ENCODE results near the gene MAOB. TPM values are rescaled to one million over a fixed set of nuclear protein-coding genes. Genes with fewer than 3 reads are reported as not detected.

Gene MAOB
- total RNA-seq, 6 experiments from 2014 or later: 70.0 to 253 (median 122) TPM

GRCh38 chrX:43750248-43750676 lies 132.0 kb downstream of the MAOB start:
- H3K9me3 ChIP-seq: no peaks in the 10 kb centered on the region
- H3K4me3 ChIP-seq: no peak overlapping the region
- 12% methylated on average over 6 of the region's 6 CpGs for WGBS (ENCODE audit: insufficient coverage, low coverage, low lambda C conversion rate, missing lambda C conversion rate)
- TF ChIP-seq, protein P1, sequence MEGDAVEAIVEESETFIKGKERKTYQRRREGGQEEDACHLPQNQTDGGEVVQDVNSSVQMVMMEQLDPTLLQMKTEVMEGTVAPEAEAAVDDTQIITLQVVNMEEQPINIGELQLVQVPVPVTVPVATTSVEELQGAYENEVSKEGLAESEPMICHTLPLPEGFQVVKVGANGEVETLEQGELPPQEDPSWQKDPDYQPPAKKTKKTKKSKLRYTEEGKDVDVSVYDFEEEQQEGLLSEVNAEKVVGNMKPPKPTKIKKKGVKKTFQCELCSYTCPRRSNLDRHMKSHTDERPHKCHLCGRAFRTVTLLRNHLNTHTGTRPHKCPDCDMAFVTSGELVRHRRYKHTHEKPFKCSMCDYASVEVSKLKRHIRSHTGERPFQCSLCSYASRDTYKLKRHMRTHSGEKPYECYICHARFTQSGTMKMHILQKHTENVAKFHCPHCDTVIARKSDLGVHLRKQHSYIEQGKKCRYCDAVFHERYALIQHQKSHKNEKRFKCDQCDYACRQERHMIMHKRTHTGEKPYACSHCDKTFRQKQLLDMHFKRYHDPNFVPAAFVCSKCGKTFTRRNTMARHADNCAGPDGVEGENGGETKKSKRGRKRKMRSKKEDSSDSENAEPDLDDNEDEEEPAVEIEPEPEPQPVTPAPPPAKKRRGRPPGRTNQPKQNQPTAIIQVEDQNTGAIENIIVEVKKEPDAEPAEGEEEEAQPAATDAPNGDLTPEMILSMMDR (IDR thresholded peaks at IDR 0.05): peak; percentile 61 to 74 (median 70)
- no peak for TF ChIP-seq POLR2A (IDR thresholded peaks at IDR 0.05)
- H3K4me1 ChIP-seq: peaks cover 0 to 10% (median 0%) of the 10 kb centered on the region in 4 donors
- no peaks in the 10 kb centered on the region for H3K27me3 ChIP-seq
- DNase-seq (peak in 2 of 3 donors; percentile 34 to 50), ATAC-seq (peak; percentile 87 to 92 (median 88))
- intact Hi-C loops (cut with DNase I): loop anchor here (10.0 kb wide), 3 partner anchors 185 to 395 kb away; no protein-coding TSS in a partner anchor
- H3K27ac ChIP-seq: no peak overlapping the region
- H3K36me3 ChIP-seq: no peaks in the 10 kb centered on the region

- Histone ChIP-seq H3K27me3 (no peaks in the 10 kb centered on the region), H3K27ac (peak overlapping the region in 1 of 3 donors; percentile 2), H3K4me1 (peaks cover 0 to 17% (median 2%) of the 10 kb centered on the region in 4 donors), H3K9me3 (no peaks in the 10 kb centered on the region), H3K36me3 (no peaks in the 10 kb centered on the region), H3K4me3 (no peak overlapping the region)
- TF ChIP-seq, protein P1 (IDR thresholded peaks at IDR 0.05): no peak
- no peak for TF ChIP-seq POLR2A (IDR thresholded peaks at IDR 0.05)
- ATAC-seq: no peak
- intact Hi-C loops (cut with DNase I): loop anchor here in 1 of 2 donors (10.0 kb wide), 1 partner anchor 93 kb away; the partner anchor contains the start of gene MAOA
- WGBS (ENCODE audit: insufficient coverage, low coverage, low lambda C conversion rate, missing lambda C conversion rate): 36% methylated on average over 2 of the region's 2 CpGs
- DNase-seq: no peak
Observed at GRCh38 chrX:43747476-43747875, 134.8 kb downstream of the MAOB start.

DNA sequence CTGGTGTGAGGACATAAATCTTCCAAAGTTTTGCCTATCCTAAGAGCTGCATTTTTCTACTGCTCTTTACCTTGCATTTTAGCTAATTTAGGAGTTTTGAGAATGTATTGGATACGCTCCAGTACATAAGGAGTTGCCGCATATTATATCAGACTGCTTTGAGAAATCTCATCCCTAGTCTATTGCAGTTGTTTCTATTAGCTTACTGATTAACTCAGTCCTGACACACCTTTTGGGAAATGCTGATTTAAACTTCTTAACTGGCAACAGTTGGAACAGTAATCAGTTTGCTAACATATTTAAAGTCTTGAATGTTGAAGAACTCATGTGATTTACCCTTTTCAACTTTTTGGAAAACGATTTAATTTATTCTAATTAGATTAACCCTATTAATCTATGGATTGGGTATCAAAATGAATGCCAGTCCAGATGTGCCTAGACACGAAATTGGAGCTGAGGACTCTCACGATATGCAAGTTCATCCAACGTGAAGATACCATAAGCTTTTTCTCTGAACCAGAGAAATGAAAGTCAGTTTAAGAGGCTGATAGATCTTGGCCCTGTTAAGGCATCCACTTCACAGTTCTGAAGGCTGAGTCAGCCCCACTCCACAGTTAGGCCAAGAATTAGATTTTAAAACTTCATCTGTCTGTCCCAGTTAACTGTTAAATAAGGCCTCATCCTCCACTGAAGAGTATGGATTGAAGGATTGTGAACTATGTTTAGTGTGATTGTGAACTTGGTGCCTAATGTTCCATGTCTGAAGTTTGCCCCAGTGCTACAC lies 136.1 kb downstream of the MAOB start:
- DNase-seq: no peak
- 42% methylated on average over 6 of the region's 6 CpGs for WGBS (ENCODE audit: insufficient coverage, low coverage, low lambda C conversion rate, missing lambda C conversion rate)
- Histone ChIP-seq H3K4me1 (peaks cover 0 to 30% (median 2%) of the 10 kb centered on the region in 4 donors), H3K9me3 (no peaks in the 10 kb centered on the region), H3K36me3 (no peaks in the 10 kb centered on the region), H3K27me3 (no peaks in the 10 kb centered on the region), H3K4me3 (no peak overlapping the region), H3K27ac (peak overlapping the region in 2 of 3 donors; percentile 27 to 85)
- ATAC-seq: peak; percentile 5 to 59 (median 28)
- TF ChIP-seq, protein P1 (IDR thresholded peaks at IDR 0.05): no peak
- intact Hi-C loops (cut with DNase I): loop anchor here in 1 of 2 donors (10.0 kb wide), 1 partner anchor 91 kb away; the partner anchor contains the start of gene MAOA

DNA sequence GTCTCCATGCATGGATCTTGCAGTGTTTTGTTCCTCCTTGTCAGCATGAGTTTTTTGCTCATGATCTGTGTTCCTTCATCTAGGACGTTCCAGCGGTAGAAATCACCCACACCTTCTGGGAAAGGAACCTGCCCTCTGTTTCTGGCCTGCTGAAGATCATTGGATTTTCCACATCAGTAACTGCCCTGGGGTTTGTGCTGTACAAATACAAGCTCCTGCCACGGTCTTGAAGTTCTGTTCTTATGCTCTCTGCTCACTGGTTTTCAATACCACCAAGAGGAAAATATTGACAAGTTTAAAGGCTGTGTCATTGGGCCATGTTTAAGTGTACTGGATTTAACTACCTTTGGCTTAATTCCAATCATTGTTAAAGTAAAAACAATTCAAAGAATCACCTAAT lies 138.0 kb downstream of the MAOB start:
- DNase-seq (no peak), ATAC-seq (peak in 2 of 4 donors; percentile 2 to 8)
- intact Hi-C loops (cut with DNase I): loop anchor here in 1 of 2 donors (10.0 kb wide), 1 partner anchor 89 kb away; the partner anchor contains the start of gene MAOA
- no peaks in the 10 kb centered on the region for H3K36me3 ChIP-seq
- 49% methylated on average over 3 of the region's 3 CpGs for WGBS (ENCODE audit: insufficient coverage, low coverage, low lambda C conversion rate, missing lambda C conversion rate)
- peaks cover 0 to 32% (median 2%) of the 10 kb centered on the region in 4 donors for H3K4me1 ChIP-seq
- no peaks in the 10 kb centered on the region for H3K27me3 ChIP-seq
- peak overlapping the region in 1 of 3 donors; percentile 41 for H3K4me3 ChIP-seq
- H3K27ac ChIP-seq: peak overlapping the region; percentile 41 to 85 (median 57)
- no peak for TF ChIP-seq POLR2A (IDR thresholded peaks at IDR 0.05)
- TF ChIP-seq, protein P1 (IDR thresholded peaks at IDR 0.05): no peak
- no peaks in the 10 kb centered on the region for H3K9me3 ChIP-seq
